Measurements from ENCODE around the gene LMNTD2. TPM values are rescaled to one million over a fixed set of nuclear protein-coding genes. Genes with fewer than 3 reads are reported as not detected.

LMNTD2 gene
- total RNA-seq, 1 experiment from 2014 or later, result 6.1 TPM

GRCh38 chr11:504994-505344, 55.6 kb downstream of the LMNTD2 start:
- ChIA-PET POLR2A (interaction anchor here (0.6 to 6.5 kb wide), 11 partner anchors 12 to 297 kb away, joined by 3 to 81 read pairs (median 4); partner anchors contain the start of genes BET1L, HRAS, PHRF1 and PKP3), CTCF (interaction anchor here (0.6 to 6.8 kb wide), 4 partner anchors 11 to 339 kb away, joined by 3 to 34 read pairs (median 18); partner anchors contain the start of gene PTDSS2)
- BruUV-seq (replicated peaks), result no TSS peak
- H3K27me3 Mint-ChIP-seq (ENCODE audit: insufficient read depth, unreplicated experiment), result no peaks in the 10 kb centered on the region
- peak overlapping the region; percentile 95 for H3K4me3 Mint-ChIP-seq (ENCODE audit: unreplicated experiment)
- intact Hi-C loops (cut with micrococcal nuclease), result no loop called here
- peak overlapping the region; percentile 78 for H3K27ac Mint-ChIP-seq (ENCODE audit: low read depth, unreplicated experiment)
- TF ChIP-seq CTCF (IDR thresholded peaks at IDR 0.05; ENCODE audit: unreplicated experiment), result no peak
- H3K9me3 Mint-ChIP-seq (ENCODE audit: unreplicated experiment), result no peaks in the 10 kb centered on the region
- peaks cover 6% of the 10 kb centered on the region for H3K4me1 Mint-ChIP-seq (ENCODE audit: insufficient read depth, unreplicated experiment)
- peaks cover 53% of the 10 kb centered on the region for H3K36me3 Mint-ChIP-seq (ENCODE audit: insufficient read depth, unreplicated experiment)
- DNase-seq (ENCODE audit: unreplicated experiment), result no peak

Small RNAs within 50 kb of the gene (microRNA-seq; reads per million reads assigned to microRNA genes)
- gene MIR210, result 168 reads per million, percentile 76 among the genes with 10 or more reads in this experiment

Other genes starting within 250 kb of the LMNTD2 start
- 1.8 and 4.8 TPM in 2 replicates for gene IFITM1, start 246.7 kb downstream of the LMNTD2 start, total RNA-seq (2022)
- 415 and 497 TPM in 2 replicates for gene IFITM3, start 239.9 kb downstream of the LMNTD2 start, total RNA-seq (2022)
- 20.0 and 25.9 TPM in 2 replicates for gene B4GALNT4, start 191.2 kb downstream of the LMNTD2 start, total RNA-seq (2022)
- gene PKP3, start 166.5 kb downstream of the LMNTD2 start, total RNA-seq (2022), result 129 and 177 TPM in 2 replicates
- 6.2 and 7.7 TPM in 2 replicates for gene SIGIRR, start 145.7 kb downstream of the LMNTD2 start, total RNA-seq (2022)
- gene ANO9, start 118.7 kb downstream of the LMNTD2 start, total RNA-seq (2022), result 7.2 and 9.4 TPM in 2 replicates
- gene PTDSS2, start 110.5 kb downstream of the LMNTD2 start, total RNA-seq (2022), result 28.2 and 29.4 TPM in 2 replicates
- 288 TPM in 2 replicates for gene RNH1, start 53.5 kb downstream of the LMNTD2 start, total RNA-seq (2022)
- 115 and 123 TPM in 2 replicates for gene HRAS, start 25.2 kb downstream of the LMNTD2 start, total RNA-seq (2022)
- 0.54 and 0.75 TPM in 2 replicates for gene LRRC56, start 23.2 kb downstream of the LMNTD2 start, total RNA-seq (2022)
- gene RASSF7, start 232 bp upstream of the LMNTD2 start, total RNA-seq (2022), result 11.4 and 13.3 TPM in 2 replicates
- 29.9 and 31.8 TPM in 2 replicates for gene PHRF1, start 15.7 kb upstream of the LMNTD2 start, total RNA-seq (2022)
- 7.7 and 9.5 TPM in 2 replicates for gene IRF7, start 55.2 kb upstream of the LMNTD2 start, total RNA-seq (2022)
- gene CDHR5, start 64.2 kb upstream of the LMNTD2 start, total RNA-seq (2022), result not detected in 2 replicates
- not detected in 2 replicates for gene SCT, start 66.4 kb upstream of the LMNTD2 start, total RNA-seq (2022)
- 0.44 and 1.3 TPM in 2 replicates for gene DRD4, start 76.5 kb upstream of the LMNTD2 start, total RNA-seq (2022)
- 46.8 and 54.1 TPM in 2 replicates for gene DEAF1, start 134.5 kb upstream of the LMNTD2 start, total RNA-seq (2022)
- 12.2 and 12.8 TPM in 2 replicates for gene TMEM80, start 135.1 kb upstream of the LMNTD2 start, total RNA-seq (2022)
- 109 and 119 TPM in 2 replicates for gene EPS8L2, start 145.5 kb upstream of the LMNTD2 start, total RNA-seq (2022)
- gene TALDO1, start 186.7 kb upstream of the LMNTD2 start, total RNA-seq (2022), result 93.8 and 137 TPM in 2 replicates
- gene GATD1, start 216.7 kb upstream of the LMNTD2 start, total RNA-seq (2022), result 54.6 and 67.7 TPM in 2 replicates
- gene CEND1, start 229.4 kb upstream of the LMNTD2 start, total RNA-seq (2022), result not detected in 2 replicates
- 34.0 and 36.5 TPM in 2 replicates for gene SLC25A22, start 237.5 kb upstream of the LMNTD2 start, total RNA-seq (2022)
- 15.8 and 22.1 TPM in 2 replicates for gene PIDD1, start 244.5 kb upstream of the LMNTD2 start, total RNA-seq (2022)
- gene RPLP2, start 249.2 kb upstream of the LMNTD2 start, total RNA-seq (2022), result 1,886 and 2,142 TPM in 2 replicates